NCI-H748 treated with DMSO at 0.1 percent for 48 hours (cell line): ENCODE data around the gene TACO1.
A peak's percentile ranks its signal among the peaks of the same experiment; 100 is the strongest.

ENCODE experiments used
- DNase-seq: peaks from one replicate; lab custom pipeline; 2025; lab: John Stamatoyannopoulos, UW

Gene TACO1

GRCh38 chr17:63600569-63601438 lies at the start of gene TACO1:
TSS of gene TACO1 (plus strand) at chr17:63600895. CDS start at chr17:63601084, 189 bp downstream.
- DNase-seq: peak; percentile 74

GRCh38 chr17:63552211-63552610 lies 48.5 kb upstream of the TACO1 start:
- no peak for DNase-seq

GRCh38 chr17:63555500-63556156 lies 45.1 kb upstream of the TACO1 start:
- DNase-seq: no peak

GRCh38 chr17:63557416-63557815 lies 43.3 kb upstream of the TACO1 start:
- no peak for DNase-seq

GRCh38 chr17:63558441-63558840 lies 42.3 kb upstream of the TACO1 start:
- DNase-seq: no peak

GRCh38 chr17:63561819-63562218 lies 38.9 kb upstream of the TACO1 start:
- DNase-seq: no peak

- DNase-seq: no peak
Measured at GRCh38 chr17:63563339-63563738, 37.4 kb upstream of the TACO1 start.

- DNase-seq: no peak
Measured at GRCh38 chr17:63564562-63564961, 36.1 kb upstream of the TACO1 start.

GRCh38 chr17:63567229-63567628 lies 33.5 kb upstream of the TACO1 start:
- no peak for DNase-seq

GRCh38 chr17:63568563-63568962 lies 32.1 kb upstream of the TACO1 start:
- no peak for DNase-seq

GRCh38 chr17:63571632-63572310 lies 28.9 kb upstream of the TACO1 start:
- no peak for DNase-seq

GRCh38 chr17:63573634-63574033 lies 27.1 kb upstream of the TACO1 start:
- DNase-seq: no peak

- DNase-seq: no peak
Measured at GRCh38 chr17:63578027-63578768, 22.5 kb upstream of the TACO1 start.

- DNase-seq: no peak
Measured at GRCh38 chr17:63578769-63579111, 22.0 kb upstream of the TACO1 start.

- no peak for DNase-seq
Measured at GRCh38 chr17:63579633-63580032, 21.1 kb upstream of the TACO1 start.

GRCh38 chr17:63587770-63588169 lies 12.9 kb upstream of the TACO1 start:
- no peak for DNase-seq

GRCh38 chr17:63588797-63589196 lies 11.9 kb upstream of the TACO1 start:
- no peak for DNase-seq

- DNase-seq: no peak
Measured at GRCh38 chr17:63589646-63590045, 11.0 kb upstream of the TACO1 start.

- DNase-seq: no peak
Measured at GRCh38 chr17:63592797-63593196, 7.9 kb upstream of the TACO1 start.

GRCh38 chr17:63595132-63595531 lies 5.6 kb upstream of the TACO1 start:
- no peak for DNase-seq

- DNase-seq: no peak
Measured at GRCh38 chr17:63596856-63597586, 3.7 kb upstream of the TACO1 start.

- no peak for DNase-seq
Measured at GRCh38 chr17:63598281-63598680, 2.4 kb upstream of the TACO1 start.
